Neuronal stem cell (in vitro differentiated cells): ENCODE data around the gene XPO4.
"Not testable (repeated sequence)": the region's sequence is repeated elsewhere in the genome, so short reads cannot be mapped to it uniquely, and the experiment has no call there.

ENCODE experiments used
- DNase-seq: peaks from one replicate; pipeline ENCODE4 v3.0.0-alpha.2; 2013; ENCODE audit warnings: low spot score
- H2AFZ ChIP-seq: one replicate; pipeline ENCODE4 v1.6.1; 2013; ENCODE audit warnings: mild to moderate bottlenecking, low read length, inconsistent platforms
- H2AK5ac ChIP-seq: 2 replicates; pipeline ENCODE4 v1.6.1; 2013; ENCODE audit warnings: low read depth, mild to moderate bottlenecking, inconsistent platforms, low read length, moderate library complexity, mixed read lengths
- H2BK120ac ChIP-seq: 2 replicates; pipeline ENCODE4 v1.6.1; 2013; ENCODE audit warnings: low read depth, mild to moderate bottlenecking, inconsistent platforms, low read length, moderate library complexity, mixed read lengths
- H2BK12ac ChIP-seq: one replicate; pipeline ENCODE4 v1.6.1; 2013; ENCODE audit warnings: low read length, inconsistent platforms
- H2BK15ac ChIP-seq: 2 replicates; pipeline ENCODE4 v1.6.1; 2013; ENCODE audit warnings: mild to moderate bottlenecking, low read length, inconsistent platforms, mixed read lengths
- H2BK5ac ChIP-seq: one replicate; pipeline ENCODE4 v1.6.1; 2013; ENCODE audit warnings: inconsistent platforms, mild to moderate bottlenecking, low read length, moderate library complexity
- H3K14ac ChIP-seq: one replicate; pipeline ENCODE4 v1.6.1; 2013; ENCODE audit warnings: low read length, inconsistent platforms
- H3K18ac ChIP-seq: 2 replicates; pipeline ENCODE4 v1.6.1; 2013; ENCODE audit warnings: low read length, inconsistent platforms
- H3K23ac ChIP-seq: 2 replicates; pipeline ENCODE4 v1.6.1; 2013; ENCODE audit warnings: low read depth, mild to moderate bottlenecking, mixed read lengths, low read length, inconsistent platforms; ENCODE audit not compliant: poor library complexity
- H3K27ac ChIP-seq: replicated peaks from 3 replicates; pipeline ENCODE4 v1.5.1; 2013; ENCODE audit warnings: low read length, inconsistent platforms
- H3K27me3 ChIP-seq, 3 experiments: 2 replicates each; pipeline ENCODE4 v1.6.1; 2013; ENCODE audit warnings: low read length in 3 of 3, mild to moderate bottlenecking in 2 of 3, inconsistent platforms in 1 of 3, low read depth in 1 of 3, mixed read lengths in 1 of 3, moderate library complexity in 1 of 3; ENCODE audit not compliant: control insufficient read depth in 3 of 3, insufficient read depth in 3 of 3
- H3K36me3 ChIP-seq, 2 donors: replicated peaks in 1 of 2; 2 replicates each; pipeline ENCODE4 v1.6.1; 2013; ENCODE audit warnings: low read length in 2 of 2; ENCODE audit not compliant: control insufficient read depth in 2 of 2, insufficient read depth in 2 of 2
- H3K4ac ChIP-seq: 2 replicates; pipeline ENCODE4 v1.6.1; 2013; ENCODE audit warnings: inconsistent platforms, mild to moderate bottlenecking, low read length, moderate library complexity
- H3K4me1 ChIP-seq, 2 donors: 1 replicate in 1 of 2; 2 replicates in 1 of 2; pipeline ENCODE4 v1.6.1; 2013; ENCODE audit warnings: low read length in 2 of 2, low read depth in 1 of 2; ENCODE audit not compliant: control insufficient read depth in 2 of 2, insufficient read depth in 1 of 2
- H3K4me2 ChIP-seq: one replicate; pipeline ENCODE4 v1.6.1; 2013; ENCODE audit warnings: mild to moderate bottlenecking, low read length, inconsistent platforms; ENCODE audit not compliant: insufficient read depth, poor library complexity, severe bottlenecking
- H3K4me3 ChIP-seq, 2 donors: 2 replicates each; pipeline ENCODE4 v1.5.1; 2013; ENCODE audit warnings: low read length in 2 of 2, mild to moderate bottlenecking in 2 of 2, inconsistent platforms in 1 of 2, moderate library complexity in 1 of 2
- H3K79me1 ChIP-seq: one replicate; pipeline ENCODE4 v1.6.1; 2013; ENCODE audit warnings: low read depth, mild to moderate bottlenecking, inconsistent platforms, low read length, moderate library complexity
- H3K9ac ChIP-seq: one replicate; pipeline ENCODE4 v1.6.1; 2013; ENCODE audit warnings: mild to moderate bottlenecking, low read depth, low read length, inconsistent platforms; ENCODE audit not compliant: poor library complexity
- H3K9me3 ChIP-seq, 2 donors: replicated peaks in 1 of 2; 2 replicates each; pipeline versions ENCODE3 to v1.6.1; 2013; ENCODE audit warnings: low read length in 2 of 2, mild to moderate bottlenecking in 2 of 2, inconsistent platforms in 1 of 2, low read depth in 1 of 2, mixed read lengths in 1 of 2, moderate library complexity in 1 of 2; ENCODE audit not compliant: control insufficient read depth in 2 of 2, insufficient read depth in 1 of 2
- H4K8ac ChIP-seq: one replicate; pipeline ENCODE4 v1.6.1; 2013; ENCODE audit warnings: low read depth, mild to moderate bottlenecking, inconsistent platforms, low read length, moderate library complexity
- H4K91ac ChIP-seq: one replicate; pipeline ENCODE4 v1.6.1; 2013; ENCODE audit warnings: low read length, low read depth, mild to moderate bottlenecking, inconsistent platforms; ENCODE audit not compliant: poor library complexity
- WGBS, 2 donors: extraction: QIAGEN DNeasy Blood & Tissue Kit; methylation state at CpG; one replicate each; pipeline ENCODE4 v1.1.7; 2013; ENCODE audit warnings: missing lambda C conversion rate in 2 of 2, mixed read lengths in 1 of 2; ENCODE audit not compliant: insufficient read length in 2 of 2, insufficient replicate concordance in 1 of 2; ENCODE audit errors: extremely low coverage in 2 of 2; 5-methylcytosine and 5-hydroxymethylcytosine counted together

Gene XPO4

DNA sequence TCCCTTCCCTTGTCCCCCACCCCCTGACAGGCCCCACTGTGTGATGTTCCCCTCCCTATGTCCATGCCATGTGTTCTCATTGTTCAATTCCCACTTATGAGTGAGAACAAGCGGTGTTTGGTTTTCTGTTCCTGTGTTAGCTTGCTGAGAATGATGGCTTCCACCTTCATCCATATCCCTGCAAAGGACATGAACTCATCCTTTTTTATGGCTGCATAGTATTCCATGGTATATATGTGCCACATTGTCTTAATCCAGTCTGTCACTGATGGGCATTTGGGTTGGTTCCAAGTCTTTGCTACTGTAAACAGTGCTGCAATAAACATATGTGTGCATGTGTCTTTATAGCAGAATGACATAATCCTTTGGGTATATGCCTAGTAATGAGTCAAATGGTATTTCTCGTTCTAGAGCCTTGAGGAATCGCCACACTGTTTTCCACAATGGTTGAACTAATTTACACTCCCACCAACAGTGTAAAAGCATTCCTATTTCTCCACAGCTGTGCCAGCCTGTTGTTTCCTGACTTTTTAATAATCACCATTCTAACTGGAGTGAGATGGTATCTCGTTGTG is 158.6 kb downstream of the XPO4 start:
- not testable (repeated sequence) for H3K14ac ChIP-seq, H4K91ac ChIP-seq, H2BK120ac ChIP-seq, H3K18ac ChIP-seq, H2AK5ac ChIP-seq, H2BK12ac ChIP-seq, DNase-seq, H3K9ac ChIP-seq, H2BK15ac ChIP-seq, H3K27me3 ChIP-seq, H4K8ac ChIP-seq, H3K4ac ChIP-seq, H3K79me1 ChIP-seq, H3K27ac ChIP-seq, H3K36me3 ChIP-seq, H3K4me2 ChIP-seq, H2AFZ ChIP-seq, H3K23ac ChIP-seq, H3K4me3 ChIP-seq, H2BK5ac ChIP-seq, H3K4me1 ChIP-seq
- peaks cover 3 to 10% of the 10 kb centered on the region in 2 donors for H3K9me3 ChIP-seq
- WGBS, 2 donors = no CpG with 5 or more reads among the region's 4 CpGs

DNA sequence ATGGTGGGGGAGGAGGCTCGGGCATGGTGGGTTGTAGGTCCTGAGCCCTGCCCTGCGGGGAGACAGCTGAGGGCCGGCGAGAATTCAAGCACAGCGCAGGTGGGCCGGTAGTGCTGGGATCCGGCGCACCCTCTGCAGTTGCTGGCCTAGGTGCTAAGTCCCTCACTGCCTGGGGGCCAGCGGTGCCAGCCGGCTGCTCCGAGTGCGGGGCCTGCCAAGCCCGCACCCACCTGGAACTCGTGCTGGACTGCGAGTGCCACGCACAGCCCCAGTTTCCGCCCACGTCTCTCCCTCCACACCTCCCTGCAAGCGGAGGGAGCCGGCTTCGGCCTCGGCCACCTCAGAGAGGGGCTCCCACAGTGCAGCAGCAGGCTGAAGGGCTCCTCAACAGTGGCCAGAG is 162.5 kb downstream of the XPO4 start:
- WGBS, 2 donors = no CpG with 5 or more reads among the region's 22 CpGs
- no peak overlapping the region for H3K14ac ChIP-seq
- H3K4me2 ChIP-seq = no peak overlapping the region
- H3K36me3 ChIP-seq = peaks cover 0 to 4% of the 10 kb centered on the region in 2 donors
- no peak overlapping the region for H4K91ac ChIP-seq
- no peak overlapping the region for H2BK15ac ChIP-seq
- peaks cover 3 to 8% of the 10 kb centered on the region in 2 donors for H3K9me3 ChIP-seq
- H2BK120ac ChIP-seq = no peak overlapping the region
- H3K4me1 ChIP-seq = no peaks in the 10 kb centered on the region
- H2BK12ac ChIP-seq = no peak overlapping the region
- no peak overlapping the region for H4K8ac ChIP-seq
- H3K27ac ChIP-seq = no peak overlapping the region
- H3K9ac ChIP-seq = peak overlapping the region; percentile 44
- H2AFZ ChIP-seq = no peak overlapping the region
- no peak overlapping the region for H2AK5ac ChIP-seq
- no peaks in the 10 kb centered on the region for H3K27me3 ChIP-seq
- H2BK5ac ChIP-seq = no peak overlapping the region
- H3K23ac ChIP-seq = no peak overlapping the region
- no peak for DNase-seq
- H3K18ac ChIP-seq = peak overlapping the region; percentile 48
- H3K4me3 ChIP-seq = peak overlapping the region in 1 of 2 donors; percentile 46
- H3K4ac ChIP-seq = no peak overlapping the region
- H3K79me1 ChIP-seq = peaks cover 4% of the 10 kb centered on the region

DNA sequence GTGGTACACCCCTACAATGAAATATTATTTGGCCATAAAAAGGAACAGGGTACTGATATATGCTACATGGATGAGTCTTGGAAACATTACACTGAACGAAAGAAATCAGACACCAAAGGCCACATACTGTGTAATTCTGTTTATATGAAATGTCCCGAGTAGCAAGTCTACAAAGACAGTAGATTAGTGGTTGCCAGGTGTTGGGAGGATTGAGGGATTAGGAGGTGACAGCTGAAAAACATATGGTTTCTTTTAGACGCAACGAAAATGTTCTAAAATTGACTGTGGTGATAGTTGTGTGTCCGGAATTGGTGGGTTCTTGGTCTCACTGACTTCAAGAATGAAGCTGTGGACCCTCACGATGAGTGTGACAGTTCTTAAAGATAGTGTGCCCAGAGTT is 163.9 kb downstream of the XPO4 start:
- no CpG with 5 or more reads among the region's 6 CpGs for WGBS, 2 donors
- no peak overlapping the region for H3K27ac ChIP-seq
- no peak overlapping the region for H2BK12ac ChIP-seq
- no peak for DNase-seq
- no peak overlapping the region for H3K14ac ChIP-seq
- no peak overlapping the region for H4K91ac ChIP-seq
- H3K4me2 ChIP-seq = no peak overlapping the region
- H2BK15ac ChIP-seq = no peak overlapping the region
- no peak overlapping the region for H3K4me3 ChIP-seq
- peaks cover 5 to 8% of the 10 kb centered on the region in 2 donors for H3K9me3 ChIP-seq
- no peak overlapping the region for H2BK5ac ChIP-seq
- H3K36me3 ChIP-seq = peaks cover 0 to 4% of the 10 kb centered on the region in 2 donors
- no peaks in the 10 kb centered on the region for H3K27me3 ChIP-seq
- H2AFZ ChIP-seq = no peak overlapping the region
- no peaks in the 10 kb centered on the region for H3K4me1 ChIP-seq
- no peak overlapping the region for H3K4ac ChIP-seq
- no peak overlapping the region for H4K8ac ChIP-seq
- H2AK5ac ChIP-seq = no peak overlapping the region
- H3K18ac ChIP-seq = no peak overlapping the region
- no peak overlapping the region for H3K9ac ChIP-seq
- no peak overlapping the region for H3K23ac ChIP-seq
- no peak overlapping the region for H2BK120ac ChIP-seq
- H3K79me1 ChIP-seq = peaks cover 7% of the 10 kb centered on the region

DNA sequence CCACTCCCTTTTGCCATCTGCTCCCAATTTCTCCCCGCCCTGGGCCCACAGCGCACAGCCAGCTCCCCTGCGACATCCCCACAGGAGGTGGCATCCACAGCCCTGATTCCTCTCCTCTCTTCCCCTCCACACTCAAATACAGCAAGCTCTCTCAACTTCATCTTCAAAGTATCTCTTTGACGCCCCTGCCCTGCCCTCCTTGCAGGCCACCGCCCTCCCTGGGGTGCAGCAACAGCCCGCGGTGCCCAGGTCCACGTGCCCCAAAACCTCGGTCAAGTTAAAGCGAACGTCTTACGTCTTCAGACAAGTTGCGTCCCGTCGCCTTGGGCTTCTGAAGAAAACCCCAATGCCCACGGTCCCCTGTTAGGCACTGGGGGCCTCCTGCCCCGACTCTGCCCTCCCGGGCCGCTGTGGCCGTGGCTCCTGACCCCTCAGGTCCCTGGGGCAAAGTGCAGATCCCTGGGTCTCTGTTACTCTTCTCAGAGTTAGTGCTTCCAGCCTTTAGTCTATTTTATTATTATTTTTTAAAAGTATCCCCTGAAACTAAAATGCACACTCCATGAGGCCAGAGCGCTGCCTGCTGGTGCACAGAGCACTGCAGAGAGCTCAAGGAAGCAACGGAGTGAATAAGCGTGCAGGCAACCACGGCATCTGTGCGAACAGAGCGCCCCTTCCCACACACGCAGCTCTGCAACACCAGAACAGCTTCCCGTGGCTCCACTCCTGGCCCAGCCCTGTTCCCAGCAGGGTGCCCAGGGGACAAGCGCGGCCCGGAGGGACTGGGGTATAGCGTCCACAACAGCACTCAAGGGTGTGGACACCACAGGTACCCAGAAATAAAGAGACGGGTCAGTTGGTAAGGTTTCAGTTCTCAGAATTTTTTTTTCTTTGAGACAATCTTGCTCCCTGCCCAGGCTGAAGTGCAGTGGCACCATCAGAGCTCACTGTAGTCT is 172.6 kb downstream of the XPO4 start:
- Histone ChIP-seq H3K23ac (no peak overlapping the region), H3K27me3 (no peaks in the 10 kb centered on the region)
- WGBS, 2 donors = no CpG with 5 or more reads among the region's 33 CpGs

More for the DNA sequence above, 172.6 kb downstream of the XPO4 start:
- no peak for DNase-seq
- peaks cover 0 to 2% of the 10 kb centered on the region in 2 donors for H3K9me3 ChIP-seq
- no peaks in the 10 kb centered on the region for H3K36me3 ChIP-seq
- peak overlapping the region; percentile 24 for H3K18ac ChIP-seq
- no peak overlapping the region for H3K27ac ChIP-seq
- H2AFZ ChIP-seq = no peak overlapping the region
- no peaks in the 10 kb centered on the region for H3K4me1 ChIP-seq
- no peak overlapping the region for H2BK120ac ChIP-seq
- H2BK12ac ChIP-seq = no peak overlapping the region
- H4K8ac ChIP-seq = no peak overlapping the region
- H2BK5ac ChIP-seq = no peak overlapping the region
- no peak overlapping the region for H3K4ac ChIP-seq
- H3K79me1 ChIP-seq = peaks cover 1% of the 10 kb centered on the region
- no peak overlapping the region for H2BK15ac ChIP-seq
- H3K14ac ChIP-seq = no peak overlapping the region
- no peak overlapping the region for H3K9ac ChIP-seq
- no peak overlapping the region for H3K4me3 ChIP-seq
- H4K91ac ChIP-seq = no peak overlapping the region
- H2AK5ac ChIP-seq = no peak overlapping the region
- H3K4me2 ChIP-seq = no peak overlapping the region
